ENCODE results near the gene RNF11.

Gene RNF11

GRCh38 chr1:51303315-51303714 is 67.2 kb downstream of the RNF11 start:
- Histone ChIP-seq H3K27me3 (ENCODE audit: control insufficient read depth in 1 of 2, insufficient read depth in 2 of 2, low read length in 2 of 2) (peaks cover 2% of the 10 kb centered on the region in 2 donors), H3K9me3 (ENCODE audit: control insufficient read depth in 2 of 2, low read length in 2 of 2) (no peaks in the 10 kb centered on the region), H3K27ac (ENCODE audit: low read length) (no peak overlapping the region), H3K36me3 (ENCODE audit: control insufficient read depth in 2 of 2, insufficient read depth in 2 of 2, low read length in 2 of 2) (no peaks in the 10 kb centered on the region), H3K4me3 (ENCODE audit: low read length in 2 of 2) (no peak overlapping the region), H3K4me1 (ENCODE audit: control insufficient read depth, insufficient read depth, low read length) (no peaks in the 10 kb centered on the region), H3K9ac (ENCODE audit: low read length in 2 of 2) (no peak overlapping the region)

GRCh38 chr1:51303751-51304251 is 67.7 kb downstream of the RNF11 start:
- no peak overlapping the region for H3K4me3 ChIP-seq (ENCODE audit: low read length in 2 of 2)

DNA sequence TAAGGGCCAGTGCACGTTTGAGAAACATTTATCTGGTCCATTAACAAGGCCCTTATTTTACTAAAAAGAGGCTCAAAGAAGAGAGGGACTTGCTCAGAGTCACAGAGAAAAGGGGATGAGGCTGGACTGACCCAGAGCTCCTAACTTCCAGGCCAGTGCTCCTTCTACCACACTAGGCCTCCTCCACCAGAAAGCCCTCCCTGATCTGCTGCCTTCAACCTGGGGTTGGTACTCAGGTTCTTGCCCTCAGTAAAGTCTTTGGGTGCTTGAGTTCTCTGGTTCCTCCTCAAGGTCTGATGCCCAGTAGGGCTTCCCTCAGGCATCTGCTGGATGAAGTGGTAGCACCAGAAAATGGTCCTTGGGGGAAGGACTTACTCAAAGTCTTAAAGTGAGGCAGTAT is 68.3 kb downstream of the RNF11 start:
- Histone ChIP-seq H3K9ac (ENCODE audit: low read length in 2 of 2) (no peak overlapping the region), H3K4me3 (ENCODE audit: low read length in 2 of 2) (no peak overlapping the region), H3K27ac (ENCODE audit: low read length) (no peak overlapping the region)

More at GRCh38 chr1:51303751-51304251, 67.7 kb downstream of the RNF11 start:
- H3K36me3 ChIP-seq (ENCODE audit: control insufficient read depth in 2 of 2, insufficient read depth in 2 of 2, low read length in 2 of 2), result no peaks in the 10 kb centered on the region
- H3K4me1 ChIP-seq (ENCODE audit: control insufficient read depth, insufficient read depth, low read length), result no peaks in the 10 kb centered on the region
- no peaks in the 10 kb centered on the region for H3K9me3 ChIP-seq (ENCODE audit: control insufficient read depth in 2 of 2, low read length in 2 of 2)
- H3K27me3 ChIP-seq (ENCODE audit: control insufficient read depth in 1 of 2, insufficient read depth in 2 of 2, low read length in 2 of 2), result peaks cover 2% of the 10 kb centered on the region in 2 donors
- H3K9ac ChIP-seq (ENCODE audit: low read length in 2 of 2), result no peak overlapping the region
- H3K27ac ChIP-seq (ENCODE audit: low read length), result no peak overlapping the region

DNA sequence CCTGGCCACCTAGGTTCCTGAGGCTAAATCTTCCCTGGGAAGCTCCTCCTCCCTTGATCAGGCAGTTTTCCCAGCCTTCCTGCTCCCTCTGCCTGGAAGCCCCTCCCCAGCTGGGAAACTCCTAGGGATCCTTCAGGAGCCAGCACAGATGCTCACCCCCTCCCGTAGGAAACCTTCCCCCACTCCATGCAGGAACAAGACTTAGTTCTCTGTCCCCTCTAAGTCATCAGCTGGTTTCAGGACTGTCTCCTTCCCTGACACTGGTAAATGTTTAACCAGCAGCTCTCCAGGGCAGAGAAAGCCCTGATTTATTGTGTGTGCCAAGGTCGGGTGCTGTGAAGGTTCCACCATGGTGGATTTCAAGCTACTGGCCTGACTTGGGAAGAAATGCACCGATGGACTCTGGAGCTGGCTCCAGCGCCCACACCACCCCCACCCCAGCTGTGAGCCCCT is 69.3 kb downstream of the RNF11 start:
- Histone ChIP-seq H3K27ac (ENCODE audit: low read length) (no peak overlapping the region), H3K9me3 (ENCODE audit: control insufficient read depth in 2 of 2, low read length in 2 of 2) (no peaks in the 10 kb centered on the region), H3K9ac (ENCODE audit: low read length in 2 of 2) (no peak overlapping the region), H3K4me1 (ENCODE audit: control insufficient read depth, insufficient read depth, low read length) (no peaks in the 10 kb centered on the region), H3K27me3 (ENCODE audit: control insufficient read depth in 1 of 2, insufficient read depth in 2 of 2, low read length in 2 of 2) (peaks cover 2% of the 10 kb centered on the region in 2 donors), H3K36me3 (ENCODE audit: control insufficient read depth in 2 of 2, insufficient read depth in 2 of 2, low read length in 2 of 2) (no peaks in the 10 kb centered on the region), H3K4me3 (ENCODE audit: low read length in 2 of 2) (no peak overlapping the region)

More for the DNA sequence above, 68.3 kb downstream of the RNF11 start:
- no peaks in the 10 kb centered on the region for H3K4me1 ChIP-seq (ENCODE audit: control insufficient read depth, insufficient read depth, low read length)
- H3K36me3 ChIP-seq (ENCODE audit: control insufficient read depth in 2 of 2, insufficient read depth in 2 of 2, low read length in 2 of 2), result no peaks in the 10 kb centered on the region
- peaks cover 2% of the 10 kb centered on the region in 2 donors for H3K27me3 ChIP-seq (ENCODE audit: control insufficient read depth in 1 of 2, insufficient read depth in 2 of 2, low read length in 2 of 2)
- H3K9me3 ChIP-seq (ENCODE audit: control insufficient read depth in 2 of 2, low read length in 2 of 2), result no peaks in the 10 kb centered on the region

GRCh38 chr1:51306950-51307349 is 70.9 kb downstream of the RNF11 start:
- H3K27me3 ChIP-seq (ENCODE audit: control insufficient read depth in 1 of 2, insufficient read depth in 2 of 2, low read length in 2 of 2), result peaks cover 0 to 2% of the 10 kb centered on the region in 2 donors
- H3K27ac ChIP-seq (ENCODE audit: low read length), result no peak overlapping the region
- no peaks in the 10 kb centered on the region for H3K4me1 ChIP-seq (ENCODE audit: control insufficient read depth, insufficient read depth, low read length)
- H3K36me3 ChIP-seq (ENCODE audit: control insufficient read depth in 2 of 2, insufficient read depth in 2 of 2, low read length in 2 of 2), result no peaks in the 10 kb centered on the region
- no peak overlapping the region for H3K9ac ChIP-seq (ENCODE audit: low read length in 2 of 2)
- no peak overlapping the region for H3K4me3 ChIP-seq (ENCODE audit: low read length in 2 of 2)
- H3K9me3 ChIP-seq (ENCODE audit: control insufficient read depth in 2 of 2, low read length in 2 of 2), result no peaks in the 10 kb centered on the region

- Histone ChIP-seq H3K27me3 (ENCODE audit: control insufficient read depth in 1 of 2, insufficient read depth in 2 of 2, low read length in 2 of 2) (no peaks in the 10 kb centered on the region), H3K36me3 (ENCODE audit: control insufficient read depth in 2 of 2, insufficient read depth in 2 of 2, low read length in 2 of 2) (no peaks in the 10 kb centered on the region), H3K4me1 (ENCODE audit: control insufficient read depth, insufficient read depth, low read length) (no peaks in the 10 kb centered on the region), H3K27ac (ENCODE audit: low read length) (no peak overlapping the region), H3K9ac (ENCODE audit: low read length in 2 of 2) (no peak overlapping the region), H3K9me3 (ENCODE audit: control insufficient read depth in 2 of 2, low read length in 2 of 2) (no peaks in the 10 kb centered on the region), H3K4me3 (ENCODE audit: low read length in 2 of 2) (no peak overlapping the region)
Observed at GRCh38 chr1:51308636-51309035, 72.6 kb downstream of the RNF11 start.

DNA sequence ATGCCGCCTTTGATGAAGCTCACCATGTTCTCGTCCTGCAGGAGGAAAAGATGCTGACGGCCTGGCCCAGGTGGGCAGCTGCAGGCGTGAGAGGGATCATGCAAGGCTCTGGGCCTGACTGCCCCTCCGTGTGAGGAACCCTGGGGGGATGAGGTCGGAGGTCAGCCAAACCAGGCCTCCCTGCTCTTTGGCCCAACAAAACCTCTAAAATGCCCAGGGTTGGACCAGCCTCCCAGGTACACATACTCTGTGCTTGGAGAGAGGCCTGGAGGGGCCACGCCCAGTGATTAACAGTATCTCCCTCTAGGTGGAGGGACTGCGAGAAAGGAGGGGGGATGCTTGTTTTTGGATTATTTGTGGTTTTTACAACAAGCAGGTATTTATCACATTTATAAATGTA is 73.2 kb downstream of the RNF11 start:
- H3K4me1 ChIP-seq (ENCODE audit: control insufficient read depth, insufficient read depth, low read length), result no peaks in the 10 kb centered on the region
- no peak overlapping the region for H3K27ac ChIP-seq (ENCODE audit: low read length)
- H3K4me3 ChIP-seq (ENCODE audit: low read length in 2 of 2), result no peak overlapping the region
- no peaks in the 10 kb centered on the region for H3K9me3 ChIP-seq (ENCODE audit: control insufficient read depth in 2 of 2, low read length in 2 of 2)
- H3K27me3 ChIP-seq (ENCODE audit: control insufficient read depth in 1 of 2, insufficient read depth in 2 of 2, low read length in 2 of 2), result no peaks in the 10 kb centered on the region
- H3K36me3 ChIP-seq (ENCODE audit: control insufficient read depth in 2 of 2, insufficient read depth in 2 of 2, low read length in 2 of 2), result no peaks in the 10 kb centered on the region
- H3K9ac ChIP-seq (ENCODE audit: low read length in 2 of 2), result no peak overlapping the region

DNA sequence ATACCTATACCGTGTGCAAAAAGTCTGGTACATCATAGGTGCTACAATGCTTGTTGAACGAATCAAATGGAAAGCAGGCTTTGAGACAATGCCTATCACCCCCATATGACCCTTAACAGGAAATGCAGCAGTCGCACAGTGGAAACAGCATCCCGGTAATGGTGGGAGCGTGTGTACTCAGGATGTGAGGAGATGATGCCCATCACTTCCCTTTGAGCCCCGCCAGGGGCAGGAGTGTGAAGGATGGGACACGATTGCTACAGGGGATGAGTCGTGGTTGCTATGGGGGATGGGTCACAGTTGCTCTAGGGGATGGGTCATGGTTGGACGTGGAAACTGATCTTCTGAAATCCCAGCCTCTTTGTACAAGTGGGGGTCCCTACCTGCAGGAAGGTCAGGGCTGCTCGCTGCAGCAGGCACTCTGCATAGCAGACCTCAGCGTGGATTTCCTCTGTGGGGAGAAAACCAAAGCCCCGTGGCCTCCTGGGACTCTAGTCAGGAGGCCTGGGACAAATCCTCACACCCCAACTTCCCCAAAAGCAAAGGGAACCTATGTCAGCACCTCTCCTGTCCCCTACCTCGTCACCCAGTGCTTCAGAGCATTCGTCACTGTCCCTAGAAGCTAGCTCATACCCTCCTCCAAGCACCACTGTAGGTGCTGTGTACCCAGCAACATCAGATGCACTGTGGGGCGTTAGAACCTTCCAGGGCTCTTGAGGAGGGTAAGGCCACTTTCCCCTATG is 75.0 kb downstream of the RNF11 start:
- H3K27ac ChIP-seq (ENCODE audit: low read length), result no peak overlapping the region
- no peak overlapping the region for H3K4me3 ChIP-seq (ENCODE audit: low read length in 2 of 2)

GRCh38 chr1:51311826-51312225 is 75.8 kb downstream of the RNF11 start:
- no peaks in the 10 kb centered on the region for H3K27me3 ChIP-seq (ENCODE audit: control insufficient read depth in 1 of 2, insufficient read depth in 2 of 2, low read length in 2 of 2)
- H3K4me1 ChIP-seq (ENCODE audit: control insufficient read depth, insufficient read depth, low read length), result no peaks in the 10 kb centered on the region
- H3K36me3 ChIP-seq (ENCODE audit: control insufficient read depth in 2 of 2, insufficient read depth in 2 of 2, low read length in 2 of 2), result no peaks in the 10 kb centered on the region
- H3K9ac ChIP-seq (ENCODE audit: low read length in 2 of 2), result no peak overlapping the region
- H3K4me3 ChIP-seq (ENCODE audit: low read length in 2 of 2), result no peak overlapping the region
- H3K27ac ChIP-seq (ENCODE audit: low read length), result no peak overlapping the region
- no peaks in the 10 kb centered on the region for H3K9me3 ChIP-seq (ENCODE audit: control insufficient read depth in 2 of 2, low read length in 2 of 2)

More for the DNA sequence above, 75.0 kb downstream of the RNF11 start:
- no peaks in the 10 kb centered on the region for H3K36me3 ChIP-seq (ENCODE audit: control insufficient read depth in 2 of 2, insufficient read depth in 2 of 2, low read length in 2 of 2)
- no peaks in the 10 kb centered on the region for H3K9me3 ChIP-seq (ENCODE audit: control insufficient read depth in 2 of 2, low read length in 2 of 2)
- H3K27me3 ChIP-seq (ENCODE audit: control insufficient read depth in 1 of 2, insufficient read depth in 2 of 2, low read length in 2 of 2), result no peaks in the 10 kb centered on the region
- no peak overlapping the region for H3K9ac ChIP-seq (ENCODE audit: low read length in 2 of 2)
- H3K4me1 ChIP-seq (ENCODE audit: control insufficient read depth, insufficient read depth, low read length), result no peaks in the 10 kb centered on the region

- Histone ChIP-seq H3K27ac (ENCODE audit: low read length) (no peak overlapping the region), H3K9me3 (ENCODE audit: control insufficient read depth in 2 of 2, low read length in 2 of 2) (no peaks in the 10 kb centered on the region), H3K9ac (ENCODE audit: low read length in 2 of 2) (no peak overlapping the region), H3K4me3 (ENCODE audit: low read length in 2 of 2) (no peak overlapping the region), H3K36me3 (ENCODE audit: control insufficient read depth in 2 of 2, insufficient read depth in 2 of 2, low read length in 2 of 2) (no peaks in the 10 kb centered on the region), H3K4me1 (ENCODE audit: control insufficient read depth, insufficient read depth, low read length) (no peaks in the 10 kb centered on the region), H3K27me3 (ENCODE audit: control insufficient read depth in 1 of 2, insufficient read depth in 2 of 2, low read length in 2 of 2) (no peaks in the 10 kb centered on the region)
Observed at GRCh38 chr1:51312718-51313117, 76.6 kb downstream of the RNF11 start.

- Histone ChIP-seq H3K9ac (ENCODE audit: low read length in 2 of 2) (no peak overlapping the region), H3K36me3 (ENCODE audit: control insufficient read depth in 2 of 2, insufficient read depth in 2 of 2, low read length in 2 of 2) (no peaks in the 10 kb centered on the region), H3K27me3 (ENCODE audit: control insufficient read depth in 1 of 2, insufficient read depth in 2 of 2, low read length in 2 of 2) (no peaks in the 10 kb centered on the region), H3K9me3 (ENCODE audit: control insufficient read depth in 2 of 2, low read length in 2 of 2) (no peaks in the 10 kb centered on the region), H3K4me1 (ENCODE audit: control insufficient read depth, insufficient read depth, low read length) (no peaks in the 10 kb centered on the region), H3K27ac (ENCODE audit: low read length) (no peak overlapping the region), H3K4me3 (ENCODE audit: low read length in 2 of 2) (no peak overlapping the region)
Observed at GRCh38 chr1:51313268-51313852, 77.3 kb downstream of the RNF11 start.

All from stomach smooth muscle (tissue), 2 donors.